Stimulated activated CD4-positive, alpha-beta T cell treated with anti-CD3 and anti-CD28 coated beads, TNF-alpha, amount 100 ng/mL, for 1 hour (primary cell): ENCODE results near the gene KATNB1.
"Not testable (repeated sequence)": the region's sequence is repeated elsewhere in the genome, so short reads cannot be mapped to it uniquely, and the experiment has no call there.

ENCODE experiments used
- DNase-seq, 3 donors: peaks; one replicate each; pipeline ENCODE4 v3.0.0-alpha.2; 2020; ENCODE audit warnings: low read depth in 3 of 3, low spot score in 1 of 3

Gene KATNB1

DNA sequence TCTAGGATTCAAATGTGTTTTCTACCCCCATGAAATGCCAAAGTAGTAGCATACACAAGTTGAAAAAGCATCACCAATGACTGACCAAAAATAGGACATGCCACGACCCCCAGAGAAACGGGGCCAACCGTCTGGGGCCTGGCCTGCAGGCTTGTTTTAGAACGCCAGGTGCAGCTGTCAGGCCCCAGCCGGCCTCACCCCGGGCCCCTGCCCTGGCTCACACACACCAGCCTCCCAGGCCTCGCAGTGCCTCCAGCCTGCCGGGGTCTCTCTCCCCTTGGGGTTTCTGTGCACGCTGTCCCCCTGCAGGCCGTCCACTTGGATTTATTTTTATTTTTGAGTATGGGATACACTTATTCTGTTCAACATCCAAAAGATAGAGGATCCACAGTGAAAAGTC is 7.9 kb downstream of the KATNB1 start:
- DNase-seq = no peak

- no peak for DNase-seq
Observed at GRCh38 chr16:57743886-57744641, 8.5 kb downstream of the KATNB1 start.

- DNase-seq = no peak
Observed at GRCh38 chr16:57744642-57744903, 9.0 kb downstream of the KATNB1 start.

DNA sequence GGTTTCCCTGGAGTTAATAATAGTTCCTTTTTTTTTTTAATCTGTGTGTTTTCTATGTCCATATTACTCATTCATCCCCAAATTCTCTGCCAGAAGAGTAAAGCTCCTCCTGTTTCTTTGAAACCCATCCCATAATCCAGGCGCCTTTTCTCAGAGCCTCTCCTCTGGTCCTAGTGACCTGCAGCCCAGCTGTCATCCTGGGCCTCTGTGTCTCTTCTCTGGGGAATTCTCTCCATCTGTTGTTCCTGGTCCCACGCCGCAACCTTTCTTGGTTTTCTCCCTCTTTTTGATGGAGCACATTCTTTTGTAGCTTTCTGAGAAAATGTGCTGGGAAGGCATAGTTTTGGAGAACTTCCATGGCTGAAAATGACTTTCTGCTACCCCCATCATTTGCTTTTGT is 10.2 kb downstream of the KATNB1 start:
- no peak for DNase-seq

GRCh38 chr16:57746316-57746715 is 10.7 kb downstream of the KATNB1 start:
- not testable (repeated sequence) for DNase-seq

DNA sequence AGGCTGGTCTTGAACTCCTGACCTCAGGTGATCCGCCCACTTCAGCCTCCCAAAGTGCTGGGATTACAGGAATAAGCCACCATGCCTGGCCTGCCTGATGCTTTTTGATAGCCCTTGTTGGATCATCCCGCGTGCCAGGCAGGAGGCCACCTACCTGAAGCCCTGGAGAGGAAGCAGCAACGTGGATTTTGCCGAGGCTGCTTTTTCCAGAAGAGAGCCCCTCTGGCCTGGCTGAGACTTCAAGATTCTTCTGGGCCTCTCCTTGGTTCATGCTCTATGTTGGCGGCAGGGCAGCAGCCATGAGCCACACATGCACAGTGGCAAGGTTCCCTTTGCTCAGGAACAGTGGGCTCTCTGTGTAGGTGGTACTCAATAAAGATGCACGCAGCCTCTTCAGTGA is 11.5 kb downstream of the KATNB1 start:
- DNase-seq = no peak

GRCh38 chr16:57747496-57747895 is 11.9 kb downstream of the KATNB1 start:
- no peak for DNase-seq

DNA sequence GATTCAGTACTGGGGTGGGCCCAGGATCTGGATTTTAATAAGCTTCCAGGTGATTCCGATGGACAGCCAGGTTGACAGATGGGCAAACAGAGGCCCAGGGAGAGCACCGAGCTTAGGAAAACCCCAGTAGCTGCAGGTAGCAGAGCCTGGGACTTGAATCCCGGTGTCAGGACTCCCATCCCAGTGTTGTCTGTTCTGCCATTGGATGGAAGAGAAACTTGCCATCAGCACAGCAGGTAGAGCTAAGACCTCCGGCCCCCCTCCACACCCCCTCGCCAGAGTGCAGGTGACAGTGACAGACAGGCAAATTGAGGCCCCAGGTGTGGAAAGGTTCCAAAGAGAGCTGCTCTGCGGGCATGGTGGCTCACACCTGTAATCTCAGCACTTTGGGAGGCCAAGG is 12.4 kb downstream of the KATNB1 start:
- DNase-seq = no peak

- DNase-seq = no peak
Observed at GRCh38 chr16:57748596-57748995, 13.0 kb downstream of the KATNB1 start.

DNA sequence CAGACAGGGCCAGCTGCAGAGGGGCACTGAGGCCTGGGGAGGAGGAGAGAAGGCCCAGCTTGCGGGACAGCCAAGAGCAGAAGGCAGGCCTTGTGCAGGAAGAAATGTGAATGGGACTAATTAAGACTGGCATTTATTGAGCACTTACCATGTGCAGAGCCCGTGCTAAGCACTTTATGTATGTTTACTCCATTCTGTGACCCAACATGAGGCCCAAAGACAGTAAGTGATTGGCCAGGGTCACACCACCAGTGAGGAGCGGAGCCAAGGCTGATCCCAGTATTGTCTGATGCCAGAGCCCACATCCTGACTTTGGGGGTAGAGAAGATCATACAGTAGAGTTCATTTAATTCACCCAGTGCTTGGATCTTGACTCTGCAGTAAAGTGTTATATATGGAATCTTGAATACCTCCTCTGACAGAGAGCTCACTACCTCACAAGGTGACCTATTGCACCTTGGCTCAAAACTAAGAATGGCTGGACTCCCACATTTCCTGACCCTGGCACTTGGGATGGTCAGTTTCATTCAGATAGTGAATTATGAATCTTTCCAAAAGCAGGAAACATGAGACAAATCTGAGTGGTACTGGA is 13.6 kb downstream of the KATNB1 start:
- DNase-seq = no peak

GRCh38 chr16:57749856-57750452 is 14.4 kb downstream of the KATNB1 start:
- no peak for DNase-seq

DNA sequence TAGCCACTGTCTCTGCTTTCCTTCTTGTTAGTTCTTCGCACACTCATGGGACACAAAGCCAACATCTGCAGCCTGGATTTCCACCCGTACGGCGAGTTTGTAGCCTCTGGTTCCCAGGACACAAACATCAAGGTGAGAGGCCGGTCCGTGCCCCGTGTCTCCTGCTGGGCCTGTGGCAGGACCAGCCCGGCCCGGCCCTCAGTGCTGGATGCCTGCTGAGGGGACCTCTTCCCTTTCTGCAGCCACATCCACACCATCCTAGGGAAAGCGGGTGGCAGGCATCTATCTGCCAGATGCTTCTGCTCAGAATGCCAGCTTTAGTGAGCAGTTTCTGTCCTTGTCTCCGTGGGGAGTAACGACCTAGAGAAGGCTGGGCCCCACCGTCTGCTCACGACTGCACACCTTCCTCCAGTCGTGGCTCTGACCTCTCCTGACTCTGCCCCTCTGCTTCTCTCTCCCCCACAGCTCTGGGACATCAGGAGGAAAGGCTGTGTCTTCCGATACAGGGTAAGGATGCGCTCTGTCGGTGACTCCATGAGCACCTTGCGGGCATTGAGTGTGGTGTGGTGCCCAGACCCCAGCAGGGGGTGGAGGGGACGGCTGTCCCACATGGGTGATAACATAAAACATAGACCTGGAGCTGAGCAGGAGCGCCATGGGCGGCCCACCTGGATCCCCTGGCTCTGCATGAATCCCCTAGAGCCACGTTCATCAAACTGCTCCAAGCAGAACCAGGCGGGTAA is 15.4 kb downstream of the KATNB1 start:
- no peak for DNase-seq

GRCh38 chr16:57751539-57752202 is 16.1 kb downstream of the KATNB1 start:
- DNase-seq = no peak

GRCh38 chr16:57752203-57752580 is 16.6 kb downstream of the KATNB1 start:
- no peak for DNase-seq

- DNase-seq = no peak
Observed at GRCh38 chr16:57752581-57753447, 17.2 kb downstream of the KATNB1 start.

DNA sequence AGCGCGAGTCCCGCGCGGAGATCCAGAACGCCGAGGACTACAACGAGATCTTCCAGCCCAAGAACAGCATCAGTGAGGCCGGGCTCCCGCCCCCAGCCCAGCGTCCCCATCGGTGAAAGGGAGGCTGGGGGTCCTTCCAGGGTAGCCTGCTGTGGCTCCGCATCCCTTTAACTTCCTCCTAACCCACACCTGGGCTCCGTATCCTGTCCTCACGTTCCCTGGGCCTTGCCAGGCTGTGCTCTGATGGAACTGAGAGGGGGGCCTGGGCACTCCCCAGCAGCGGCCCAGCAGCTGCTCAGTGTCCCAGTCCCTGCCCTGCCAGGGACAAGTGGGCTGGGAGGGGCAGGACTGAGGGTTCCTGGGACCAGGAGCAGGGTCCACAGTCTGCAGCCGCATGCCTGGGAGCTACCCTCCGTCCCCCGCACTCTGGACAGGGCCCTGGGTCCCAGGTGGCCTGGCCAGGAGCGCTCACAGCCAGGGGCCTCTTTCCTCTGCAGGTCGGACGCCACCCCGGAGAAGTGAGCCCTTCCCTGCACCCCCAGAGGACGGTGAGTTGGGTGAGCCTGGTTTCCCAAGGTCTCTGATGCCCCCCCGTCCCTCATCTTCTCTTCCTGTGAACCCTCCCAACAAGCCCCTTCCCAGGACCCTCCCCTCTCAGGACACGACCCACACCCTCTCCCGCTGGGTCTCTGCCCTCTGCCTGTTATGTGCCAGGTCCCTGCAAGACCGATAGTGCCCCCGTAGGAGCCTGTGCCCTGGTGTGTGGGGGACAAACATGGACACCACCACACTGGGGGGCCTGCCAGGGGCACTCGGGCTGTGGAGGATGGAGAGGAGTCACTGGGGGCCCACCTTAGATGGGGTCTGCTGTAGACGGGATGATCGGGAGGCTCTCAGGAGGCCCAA is 18.1 kb downstream of the KATNB1 start:
- DNase-seq = no peak

DNA sequence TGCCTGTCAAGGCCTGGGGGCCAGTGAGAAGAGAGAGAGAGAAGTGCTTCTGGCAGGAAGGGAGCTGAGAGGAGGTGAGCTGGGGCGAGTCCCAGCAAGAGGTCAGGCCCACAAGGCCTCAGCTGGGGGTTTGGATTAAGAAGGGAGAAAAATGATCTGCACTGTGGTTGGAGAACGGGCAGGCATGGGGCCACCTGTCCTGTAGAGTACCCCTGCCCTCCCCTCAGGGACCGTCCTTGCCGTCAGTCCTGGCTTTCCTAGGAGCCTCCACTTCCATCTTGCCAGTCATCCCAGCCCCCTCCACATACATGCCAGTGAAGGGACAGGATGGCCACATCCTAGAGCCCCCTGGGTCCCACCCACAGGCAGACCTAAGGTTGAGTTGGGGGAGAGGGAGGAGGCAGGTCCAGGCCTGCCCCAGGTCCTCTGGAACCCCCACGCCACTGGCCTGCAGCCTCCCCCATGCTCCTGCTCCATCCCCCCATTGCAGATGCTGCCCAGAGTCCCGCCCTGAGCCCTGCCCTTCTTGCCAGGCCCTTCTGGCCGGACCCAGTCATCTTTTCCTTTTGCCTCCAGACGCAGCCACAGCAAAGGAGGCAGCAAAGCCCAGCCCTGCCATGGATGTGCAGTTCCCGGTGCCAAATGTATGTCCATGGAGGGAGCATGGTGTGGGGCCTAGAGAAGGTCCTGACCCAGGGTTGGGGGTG is 18.9 kb downstream of the KATNB1 start:
- DNase-seq = no peak

DNA sequence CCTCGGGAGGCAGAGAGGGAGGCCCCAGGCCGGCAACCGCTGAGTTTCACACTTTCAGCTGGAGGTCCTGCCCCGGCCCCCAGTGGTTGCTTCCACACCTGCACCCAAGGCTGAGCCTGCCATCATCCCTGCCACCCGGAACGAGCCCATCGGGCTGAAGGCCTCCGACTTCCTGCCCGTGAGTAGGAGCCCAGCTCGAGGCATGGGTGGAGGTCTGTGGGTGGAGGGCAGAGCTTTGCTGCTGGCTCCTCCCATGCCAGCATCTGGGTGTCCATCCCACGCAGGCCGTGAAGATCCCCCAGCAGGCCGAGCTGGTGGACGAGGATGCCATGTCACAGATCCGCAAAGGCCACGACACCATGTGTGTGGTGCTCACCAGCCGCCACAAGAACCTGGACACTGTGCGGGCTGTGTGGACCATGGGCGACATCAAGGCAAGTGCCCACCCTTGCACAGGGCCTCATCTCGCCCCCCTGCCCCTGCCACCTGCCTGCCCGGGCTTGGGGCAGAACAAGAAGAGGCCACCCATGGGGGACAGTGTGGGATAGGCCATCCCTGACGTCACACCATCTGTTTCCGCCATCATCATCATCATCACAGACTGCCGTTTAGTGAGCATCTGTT is 19.6 kb downstream of the KATNB1 start:
- DNase-seq = no peak
